Esophagus squamous epithelium (tissue), 5 donors: Measurements from ENCODE around the gene NTMT1. TPM values are rescaled to one million over a fixed set of nuclear protein-coding genes. Genes with fewer than 3 reads are reported as not detected.

Source experiments
- DNase-seq: peaks from one replicate; lab custom pipeline; 2025; lab: John Stamatoyannopoulos, UW
- H3K27ac ChIP-seq, 4 donors: fragments of 200-600 bp; sonication (generic); one replicate each; pipeline ENCODE4 v1.5.1; 2016 to 2019; ENCODE audit warnings: mild to moderate bottlenecking in 1 of 4
- H3K27me3 ChIP-seq, 4 donors: fragments of 200-600 bp; sonication (generic); 1 replicate in 3 of 4; 2 replicates in 1 of 4; pipeline versions ENCODE4 v1.5.1 to v1.6.0; 2017 to 2021; ENCODE audit warnings: antibody characterized with exemption in 1 of 4
- H3K36me3 ChIP-seq, 3 donors: fragments of 200-600 bp; sonication (generic); one replicate each; pipeline ENCODE4 v1.5.1; 2016 to 2019
- H3K4me1 ChIP-seq, 3 donors: fragments of 200-600 bp; sonication (generic); one replicate each; pipeline ENCODE4 v1.5.1; 2017 to 2019
- H3K4me3 ChIP-seq, 4 donors: fragments of 200-600 bp; sonication (generic); 1 replicate in 3 of 4; 2 replicates in 1 of 4; pipeline ENCODE4 v1.5.1; 2016 to 2019; ENCODE audit warnings: mild to moderate bottlenecking in 2 of 4, moderate library complexity in 1 of 4
- H3K9me3 ChIP-seq, 3 donors: fragments of 200-600 bp; sonication (generic); one replicate each; pipeline ENCODE4 v1.5.1; 2016 to 2019
- CTCF ChIP-seq, 6 experiments: fragments of 450-650 bp in 4 of 6; fragments of 200-600 bp in 2 of 6; sonication (generic) in 2 of 6; IDR thresholded peaks; one replicate each; pipeline ENCODE4 v1.5.1; 2016 to 2019; ENCODE audit warnings: antibody characterized with exemption in 6 of 6, mild to moderate bottlenecking in 4 of 6, moderate library complexity in 4 of 6
- POLR2A ChIP-seq, 4 donors: fragments of 450-650 bp; IDR thresholded peaks; one replicate each; pipeline ENCODE4 v1.6.1; 2017; ENCODE audit warnings: antibody characterized with exemption in 4 of 4, mild to moderate bottlenecking in 4 of 4, moderate library complexity in 3 of 4
- WGBS, 2 donors: methylation state at CpG; one replicate each; pipeline ENCODE4 v1.1.5; 2018; 5-methylcytosine and 5-hydroxymethylcytosine counted together
- intact Hi-C: fragments of 100-400 bp; cut with DNase I; formaldehyde crosslinking; loops from one replicate; pipeline ENCODE4 v1.15.0; 2022
- total RNA-seq, 4 donors: library from RNA; depleted of rRNA; stranded (reverse); fragments of >200 nt; gene quantifications; one replicate each; pipeline ENCODE4 v1.1.0, GENCODE V29; 2016
- donor health status: DM: yes; HTN: yes; CAD: no.

Gene NTMT1
- total RNA-seq, 4 donors from 2014 or later, result 14.0 to 17.6 (median 16.0) TPM

GRCh38 chr9:129679537-129679936, 53.6 kb downstream of the NTMT1 start:
- no peak overlapping the region for H3K4me3 ChIP-seq
- intact Hi-C loops, result no loop called here
- no peaks in the 10 kb centered on the region for H3K36me3 ChIP-seq
- H3K27ac ChIP-seq, result no peak overlapping the region
- no peak for TF ChIP-seq CTCF (IDR thresholded peaks at IDR 0.05)
- TF ChIP-seq POLR2A (IDR thresholded peaks at IDR 0.05), result no peak
- WGBS, 2 donors, result 54% methylated on average over 7 of the region's 9 CpGs; no CpG with 5 or more reads in 1 of the 2 donors
- no peaks in the 10 kb centered on the region for H3K9me3 ChIP-seq
- DNase-seq, result no peak
- H3K27me3 ChIP-seq, result peaks cover 0 to 50% (median 0%) of the 10 kb centered on the region in 4 donors
- peaks cover 0 to 46% (median 1%) of the 10 kb centered on the region in 3 donors for H3K4me1 ChIP-seq

- H3K27ac ChIP-seq, result no peak overlapping the region
- DNase-seq, result no peak
- intact Hi-C loops, result no loop called here
These were observed 56.0 kb downstream of the NTMT1 start for GRCh38 chr9:129681924-129682323.

GRCh38 chr9:129682381-129682780, 56.4 kb downstream of the NTMT1 start:
- no peaks in the 10 kb centered on the region for H3K9me3 ChIP-seq
- intact Hi-C loops, result no loop called here
- no peak overlapping the region for H3K27ac ChIP-seq
- peaks cover 0 to 30% (median 0%) of the 10 kb centered on the region in 4 donors for H3K27me3 ChIP-seq
- peaks cover 10 to 51% (median 23%) of the 10 kb centered on the region in 3 donors for H3K4me1 ChIP-seq
- TF ChIP-seq CTCF (IDR thresholded peaks at IDR 0.05) (no peak), POLR2A (IDR thresholded peaks at IDR 0.05) (no peak)
- WGBS, 2 donors, result 63 to 67% methylated on average over 3 of the region's 7 CpGs
- H3K4me3 ChIP-seq, result no peak overlapping the region
- no peak for DNase-seq
- H3K36me3 ChIP-seq, result no peaks in the 10 kb centered on the region

More at GRCh38 chr9:129681924-129682323, 56.0 kb downstream of the NTMT1 start:
- H3K4me3 ChIP-seq, result no peak overlapping the region
- TF ChIP-seq CTCF (IDR thresholded peaks at IDR 0.05), result no peak
- no peak for TF ChIP-seq POLR2A (IDR thresholded peaks at IDR 0.05)
- H3K27me3 ChIP-seq, result peaks cover 0 to 33% (median 0%) of the 10 kb centered on the region in 4 donors
- 75 to 85% methylated on average over 4 to 8 of the region's 11 CpGs for WGBS, 2 donors
- peaks cover 10 to 50% (median 19%) of the 10 kb centered on the region in 3 donors for H3K4me1 ChIP-seq
- H3K36me3 ChIP-seq, result no peaks in the 10 kb centered on the region
- H3K9me3 ChIP-seq, result no peaks in the 10 kb centered on the region

- peaks cover 14 to 51% (median 27%) of the 10 kb centered on the region in 3 donors for H3K4me1 ChIP-seq
- H3K4me3 ChIP-seq, result no peak overlapping the region
- H3K27ac ChIP-seq, result peak overlapping the region in 2 of 4 donors; percentile 25 to 54
- intact Hi-C loops, result no loop called here
- no peak for DNase-seq
- peaks cover 0 to 29% (median 0%) of the 10 kb centered on the region in 4 donors for H3K27me3 ChIP-seq
- H3K36me3 ChIP-seq, result no peaks in the 10 kb centered on the region
- no peaks in the 10 kb centered on the region for H3K9me3 ChIP-seq
- WGBS, 2 donors, result 62 to 65% methylated on average over 6 to 11 of the region's 15 CpGs
- TF ChIP-seq POLR2A (IDR thresholded peaks at IDR 0.05) (no peak), CTCF (IDR thresholded peaks at IDR 0.05) (no peak)
These were observed 59.4 kb downstream of the NTMT1 start for GRCh38 chr9:129685220-129685932.

Other genes starting within 250 kb of the NTMT1 start
- gene C9orf50, start 5.1 kb upstream of the NTMT1 start, total RNA-seq, result not detected
- gene ASB6, start 16.0 kb downstream of the NTMT1 start, total RNA-seq, result 10 to 100 TPM; 15.4 to 22.5 (median 17.6) TPM
- 1 to 10 TPM in 3 of 4 donors, under 1 TPM in 1; 0.82 to 3.8 (median 2.3) TPM for gene PRRX2, start 39.5 kb downstream of the NTMT1 start, total RNA-seq
- gene PTGES, start 126.9 kb downstream of the NTMT1 start, total RNA-seq, result 10 to 100 TPM in 3 of 4 donors, 1 to 10 TPM in 1; 5.6 to 31.2 (median 14.9) TPM
- gene TOR1B, start 177.0 kb downstream of the NTMT1 start, total RNA-seq, result 10 to 100 TPM; 16.1 to 17.3 (median 17.0) TPM
- gene TOR1A, start 198.0 kb downstream of the NTMT1 start, total RNA-seq, result 10 to 100 TPM; 11.3 to 34.7 (median 24.8) TPM
- gene C9orf78, start 209.1 kb downstream of the NTMT1 start, total RNA-seq, result 10 to 100 TPM; 31.2 to 92.3 (median 51.5) TPM
- 10 to 100 TPM; 12.3 to 19.7 (median 13.6) TPM for gene USP20, start 209.3 kb downstream of the NTMT1 start, total RNA-seq